Mesenchymal stem cell (in vitro differentiated cells and primary cell): ENCODE data around the gene ZNF521.

Source experiments
- DNase-seq: peaks from one replicate; pipeline ENCODE4 v3.0.0-alpha.2; 2013
- H2AFZ ChIP-seq: one replicate; pipeline ENCODE4 v1.6.1; 2013; ENCODE audit warnings: low read depth, mild to moderate bottlenecking, control low read depth, inconsistent platforms, low read length, moderate library complexity
- H2AK5ac ChIP-seq: 2 replicates; pipeline ENCODE4 v1.6.1; 2013; ENCODE audit warnings: low read length, moderate library complexity, mild to moderate bottlenecking, inconsistent platforms; ENCODE audit not compliant: severe bottlenecking
- H2BK120ac ChIP-seq: one replicate; pipeline ENCODE4 v1.6.1; 2013; ENCODE audit warnings: low read depth, mild to moderate bottlenecking, inconsistent platforms, low read length, moderate library complexity
- H2BK12ac ChIP-seq, 2 experiments: one replicate each; pipeline ENCODE4 v1.6.1; 2013; ENCODE audit warnings: inconsistent platforms in 2 of 2, low read length in 2 of 2, mild to moderate bottlenecking in 2 of 2, moderate library complexity in 2 of 2, control low read depth in 1 of 2
- H2BK15ac ChIP-seq: one replicate; pipeline ENCODE4 v1.6.1; 2013; ENCODE audit warnings: mild to moderate bottlenecking, low read depth, inconsistent platforms; ENCODE audit not compliant: poor library complexity, severe bottlenecking
- H2BK5ac ChIP-seq: 2 replicates; pipeline ENCODE4 v1.6.1; 2013; ENCODE audit warnings: low read depth, mild to moderate bottlenecking, low read length, control low read depth, inconsistent platforms; ENCODE audit not compliant: poor library complexity, severe bottlenecking
- H3K14ac ChIP-seq, 2 experiments: one replicate each; pipeline ENCODE4 v1.6.1; 2013; ENCODE audit warnings: inconsistent platforms in 2 of 2, low read length in 2 of 2, control low read depth in 1 of 2, mild to moderate bottlenecking in 1 of 2, moderate library complexity in 1 of 2
- H3K18ac ChIP-seq, 2 experiments: one replicate each; pipeline ENCODE4 v1.6.1; 2013; ENCODE audit warnings: inconsistent platforms in 2 of 2, low read length in 2 of 2, control low read depth in 1 of 2, low read depth in 1 of 2, mild to moderate bottlenecking in 1 of 2
- H3K23ac ChIP-seq, 2 experiments: one replicate each; pipeline ENCODE4 v1.6.1; 2013; ENCODE audit warnings: inconsistent platforms in 2 of 2, low read length in 2 of 2, mild to moderate bottlenecking in 2 of 2, moderate library complexity in 2 of 2, control low read depth in 1 of 2
- H3K27ac ChIP-seq: 2 replicates; pipeline ENCODE4 v1.5.1; 2013; ENCODE audit warnings: mild to moderate bottlenecking, moderate library complexity, low read length, control low read depth, inconsistent platforms; ENCODE audit not compliant: poor library complexity, severe bottlenecking
- H3K27me3 ChIP-seq, 2 experiments: 2 replicates each; pipeline versions ENCODE4 v1.6.1 to v1.7.0; 2013; ENCODE audit warnings: low read length in 2 of 2, mild to moderate bottlenecking in 2 of 2, moderate library complexity in 2 of 2, control low read depth in 1 of 2, inconsistent platforms in 1 of 2; ENCODE audit not compliant: control insufficient read depth in 1 of 2, insufficient read depth in 1 of 2
- H3K36me3 ChIP-seq, 2 experiments: 2 replicates each; pipeline versions ENCODE4 v1.6.1 to v1.7.0; 2013; ENCODE audit warnings: low read length in 2 of 2, control low read depth in 1 of 2, inconsistent platforms in 1 of 2, low read depth in 1 of 2, mild to moderate bottlenecking in 1 of 2; ENCODE audit not compliant: insufficient read depth in 2 of 2, control insufficient read depth in 1 of 2
- H3K4ac ChIP-seq, 2 experiments: one replicate each; pipeline ENCODE4 v1.6.1; 2013; ENCODE audit warnings: inconsistent platforms in 2 of 2, low read length in 2 of 2, mild to moderate bottlenecking in 2 of 2, moderate library complexity in 2 of 2, control low read depth in 1 of 2, low read depth in 1 of 2
- H3K4me1 ChIP-seq: 2 replicates; pipeline ENCODE4 v1.6.1; 2013; ENCODE audit warnings: low read depth, low read length, control low read depth; ENCODE audit not compliant: control insufficient read depth, insufficient read depth
- H3K4me2 ChIP-seq: 2 replicates; pipeline ENCODE4 v1.6.1; 2013; ENCODE audit warnings: low read length, mild to moderate bottlenecking, inconsistent platforms; ENCODE audit not compliant: poor library complexity, severe bottlenecking
- H3K4me3 ChIP-seq, 2 experiments: 2 replicates each; pipeline versions ENCODE4 v1.5.1 to v1.7.0; 2013; ENCODE audit warnings: low read length in 2 of 2, mild to moderate bottlenecking in 2 of 2, control low read depth in 1 of 2, low read depth in 1 of 2; ENCODE audit not compliant: insufficient read depth in 1 of 2
- H3K79me1 ChIP-seq: replicated peaks from 2 replicates; pipeline ENCODE4 v1.6.1; 2013; ENCODE audit warnings: mild to moderate bottlenecking, control low read depth, low read length, inconsistent platforms; ENCODE audit not compliant: poor library complexity, severe bottlenecking
- H3K9ac ChIP-seq: 2 replicates; pipeline ENCODE4 v1.7.0; 2013; ENCODE audit warnings: mild to moderate bottlenecking, low read length, moderate library complexity
- H3K9me3 ChIP-seq: 2 replicates; pipeline ENCODE4 v1.7.0; 2013; ENCODE audit warnings: mild to moderate bottlenecking, low read length; ENCODE audit not compliant: control insufficient read depth
- H4K8ac ChIP-seq: one replicate; pipeline ENCODE4 v1.6.1; 2013; ENCODE audit warnings: inconsistent platforms, mild to moderate bottlenecking, low read length, moderate library complexity
- H4K91ac ChIP-seq: one replicate; pipeline ENCODE4 v1.6.1; 2013; ENCODE audit warnings: mild to moderate bottlenecking, low read length, inconsistent platforms
- WGBS: methylation state at CpG from one replicate; pipeline ENCODE4 v1.1.7; 2013; ENCODE audit warnings: mixed read lengths; 5-methylcytosine and 5-hydroxymethylcytosine counted together

ZNF521 gene

GRCh38 chr18:25047421-25047820 lies 304.5 kb downstream of the ZNF521 start:
- H3K27me3 ChIP-seq: no peaks in the 10 kb centered on the region

GRCh38 chr18:25044694-25045093 lies 307.3 kb downstream of the ZNF521 start:
- H3K36me3 ChIP-seq: no peaks in the 10 kb centered on the region
- no peak overlapping the region for H4K8ac ChIP-seq
- H2BK12ac ChIP-seq: no peak overlapping the region
- H2BK5ac ChIP-seq: no peak overlapping the region
- H3K18ac ChIP-seq: no peak overlapping the region
- no peak overlapping the region for H3K4me2 ChIP-seq
- WGBS: 95% methylated on average over 1 of the region's 2 CpGs
- H3K4ac ChIP-seq: no peak overlapping the region
- no peaks in the 10 kb centered on the region for H3K79me1 ChIP-seq
- H2BK120ac ChIP-seq: no peak overlapping the region
- no peak overlapping the region for H2AFZ ChIP-seq
- DNase-seq: no peak
- H3K27ac ChIP-seq: no peak overlapping the region
- no peaks in the 10 kb centered on the region for H3K4me1 ChIP-seq
- no peaks in the 10 kb centered on the region for H3K27me3 ChIP-seq
- no peak overlapping the region for H3K14ac ChIP-seq
- H2BK15ac ChIP-seq: no peak overlapping the region
- no peak overlapping the region for H3K23ac ChIP-seq
- H3K9ac ChIP-seq: no peak overlapping the region
- H2AK5ac ChIP-seq: no peak overlapping the region
- H4K91ac ChIP-seq: no peak overlapping the region
- no peak overlapping the region for H3K4me3 ChIP-seq
- H3K9me3 ChIP-seq: no peaks in the 10 kb centered on the region

More at GRCh38 chr18:25047421-25047820, 304.5 kb downstream of the ZNF521 start:
- Histone ChIP-seq H2BK5ac (no peak overlapping the region), H3K36me3 (no peaks in the 10 kb centered on the region), H3K9ac (no peak overlapping the region), H3K4me1 (no peaks in the 10 kb centered on the region), H2BK15ac (no peak overlapping the region), H4K8ac (no peak overlapping the region), H3K4ac (no peak overlapping the region), H4K91ac (no peak overlapping the region), H2AK5ac (no peak overlapping the region), H2BK120ac (no peak overlapping the region), H3K4me2 (no peak overlapping the region), H3K9me3 (no peaks in the 10 kb centered on the region), H3K14ac (no peak overlapping the region), H2BK12ac (no peak overlapping the region), H3K79me1 (no peaks in the 10 kb centered on the region), H3K23ac (no peak overlapping the region), H2AFZ (no peak overlapping the region), H3K4me3 (no peak overlapping the region), H3K27ac (no peak overlapping the region), H3K18ac (no peak overlapping the region)
- DNase-seq: no peak
- WGBS: over 99% methylated on average over 3 of the region's 3 CpGs

- over 99% methylated on average over 4 of the region's 4 CpGs for WGBS
- Histone ChIP-seq H3K9ac (no peak overlapping the region), H4K8ac (no peak overlapping the region)
Observed at GRCh38 chr18:25043104-25043503, 308.9 kb downstream of the ZNF521 start.

GRCh38 chr18:25042641-25043051 lies 309.3 kb downstream of the ZNF521 start:
- no peak overlapping the region for H3K14ac ChIP-seq
- no peak overlapping the region for H3K18ac ChIP-seq
- no peak overlapping the region for H2BK5ac ChIP-seq

More at GRCh38 chr18:25043104-25043503, 308.9 kb downstream of the ZNF521 start:
- Histone ChIP-seq H2AFZ (no peak overlapping the region), H3K27ac (no peak overlapping the region), H4K91ac (no peak overlapping the region), H3K4me1 (no peaks in the 10 kb centered on the region), H3K4me3 (no peak overlapping the region), H3K9me3 (no peaks in the 10 kb centered on the region), H3K23ac (no peak overlapping the region), H2BK15ac (no peak overlapping the region), H3K14ac (no peak overlapping the region), H3K36me3 (no peaks in the 10 kb centered on the region), H3K4ac (no peak overlapping the region), H2BK120ac (no peak overlapping the region), H2AK5ac (no peak overlapping the region), H3K27me3 (no peaks in the 10 kb centered on the region), H3K18ac (peak overlapping the region in 1 of 2 experiments; percentile 30), H2BK12ac (no peak overlapping the region), H3K79me1 (no peaks in the 10 kb centered on the region), H3K4me2 (no peak overlapping the region), H2BK5ac (no peak overlapping the region)
- DNase-seq: no peak

More at GRCh38 chr18:25042641-25043051, 309.3 kb downstream of the ZNF521 start:
- Histone ChIP-seq H2AFZ (no peak overlapping the region), H3K4ac (no peak overlapping the region), H2BK15ac (no peak overlapping the region), H3K4me2 (no peak overlapping the region), H3K36me3 (no peaks in the 10 kb centered on the region), H3K9me3 (no peaks in the 10 kb centered on the region), H3K9ac (no peak overlapping the region), H4K8ac (no peak overlapping the region), H2BK12ac (no peak overlapping the region), H3K27ac (no peak overlapping the region), H2BK120ac (no peak overlapping the region), H3K4me1 (no peaks in the 10 kb centered on the region), H3K79me1 (no peaks in the 10 kb centered on the region), H4K91ac (no peak overlapping the region), H3K4me3 (no peak overlapping the region), H2AK5ac (no peak overlapping the region), H3K27me3 (no peaks in the 10 kb centered on the region), H3K23ac (no peak overlapping the region)
- DNase-seq: peak; percentile 18
- WGBS: 59% methylated on average over 4 of the region's 4 CpGs
